Spinal cord (tissue), 10 donors: ENCODE data around the gene AUTS2. TPM values are rescaled to one million over a fixed set of nuclear protein-coding genes. Genes with fewer than 3 reads are reported as not detected.

Source experiments
- DNase-seq, 6 donors: peaks; one replicate each; pipeline versions ENCODE4 v3.0.0 to v3.0.0-alpha.2; 2013 to 2015; ENCODE audit warnings: low spot score in 6 of 6, low read depth in 4 of 6
- H3K27ac ChIP-seq: one replicate; pipeline ENCODE4 v1.5.1; 2013; ENCODE audit warnings: low read depth, low read length, control low read depth
- H3K27me3 ChIP-seq: one replicate; pipeline ENCODE4 v1.6.1; 2013; ENCODE audit warnings: low read length; ENCODE audit not compliant: control insufficient read depth, insufficient read depth
- H3K36me3 ChIP-seq: one replicate; pipeline ENCODE4 v1.6.1; 2013; ENCODE audit warnings: low read length; ENCODE audit not compliant: control insufficient read depth, insufficient read depth
- H3K4me1 ChIP-seq: one replicate; pipeline ENCODE4 v1.6.1; 2013; ENCODE audit warnings: low read length; ENCODE audit not compliant: control insufficient read depth, insufficient read depth
- H3K4me3 ChIP-seq: one replicate; pipeline ENCODE4 v1.5.1; 2013; ENCODE audit warnings: low read depth, low read length, control low read depth
- H3K9me3 ChIP-seq: one replicate; pipeline ENCODE4 v1.6.1; 2013; ENCODE audit warnings: low read length; ENCODE audit not compliant: control insufficient read depth, insufficient read depth
- WGBS: methylation state at CpG from one replicate; pipeline ENCODE4 v1.1.5; 2013; ENCODE audit warnings: missing lambda C conversion rate; ENCODE audit not compliant: insufficient coverage; 5-methylcytosine and 5-hydroxymethylcytosine counted together
- polyA plus RNA-seq, 2 donors: library from polyadenylated mRNA; unstranded; fragments of 120-200 nt; gene quantifications; one replicate each; pipeline ENCODE4 v1.2.1, GENCODE V29; 2013; ENCODE audit not compliant: insufficient read length in 2 of 2
- total RNA-seq, 2 donors: library from RNA; depleted of rRNA in 1 of 2; stranded (reverse); fragments of 120-200 nt in 1 of 2; fragments of >200 nt in 1 of 2; gene quantifications; one replicate each; pipeline versions ENCODE4 v1.2.3 to v1.2.4, GENCODE V29; 2013 to 2014
- donor health status: healthy.

The AUTS2 gene
- total and polyA plus RNA-seq, 4 donors, result 56.2 to 214 (median 135) TPM

- H3K27me3 ChIP-seq, result no peaks in the 10 kb centered on the region
- H3K27ac ChIP-seq, result no peak overlapping the region
- no peak for DNase-seq
- H3K4me1 ChIP-seq, result no peaks in the 10 kb centered on the region
- no CpG with 5 or more reads among the region's 1 CpG for WGBS
- H3K36me3 ChIP-seq, result no peaks in the 10 kb centered on the region
- H3K9me3 ChIP-seq, result no peaks in the 10 kb centered on the region
- no peak overlapping the region for H3K4me3 ChIP-seq
These were observed 13.1 kb upstream of the AUTS2 start for GRCh38 chr7:69585169-69585568.

DNA sequence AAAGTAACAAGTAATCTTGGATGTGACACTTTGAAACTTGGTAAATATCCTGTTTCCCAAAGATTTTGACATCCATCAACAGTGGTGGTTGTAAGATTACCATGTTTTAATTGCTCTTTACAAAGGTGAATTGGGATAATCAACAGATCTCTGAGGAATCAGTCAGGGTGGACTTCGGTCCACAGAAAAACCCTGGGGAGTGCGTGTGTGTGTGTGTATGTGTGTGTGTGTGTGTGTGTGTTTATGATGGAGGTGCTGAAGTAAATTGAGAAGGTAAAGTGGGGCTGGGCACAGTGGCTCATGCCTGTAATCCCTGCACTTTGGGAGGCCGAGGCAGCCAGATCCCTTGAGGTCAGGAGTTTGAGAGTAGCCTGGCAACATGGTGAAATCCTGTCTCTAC is 12.0 kb upstream of the AUTS2 start:
- no peaks in the 10 kb centered on the region for H3K27me3 ChIP-seq
- no peak overlapping the region for H3K4me3 ChIP-seq
- no peak overlapping the region for H3K27ac ChIP-seq
- DNase-seq, result no peak
- no peaks in the 10 kb centered on the region for H3K9me3 ChIP-seq
- WGBS, result 81% methylated on average over 3 of the region's 3 CpGs
- no peaks in the 10 kb centered on the region for H3K4me1 ChIP-seq
- H3K36me3 ChIP-seq, result no peaks in the 10 kb centered on the region

DNA sequence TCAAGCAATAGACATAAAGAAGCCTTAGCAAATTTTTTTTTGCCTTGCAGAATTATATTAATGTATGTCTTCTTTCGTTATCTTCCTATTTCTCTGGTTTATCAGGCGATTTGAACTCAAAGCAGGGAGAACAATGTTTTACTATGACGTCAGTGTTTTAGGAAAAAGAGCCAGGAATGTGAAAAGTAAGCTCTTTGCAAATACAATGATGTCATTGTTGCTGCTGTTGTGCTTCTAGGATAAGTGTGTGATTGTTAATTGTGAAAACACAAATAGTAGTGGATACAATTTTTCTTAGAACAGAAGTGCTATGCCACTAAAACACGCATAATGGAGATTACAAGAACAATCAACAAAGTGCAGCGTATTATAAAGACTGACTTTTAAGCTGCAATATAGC is 9.5 kb upstream of the AUTS2 start:
- peak in 1 of 6 donors; percentile 42 for DNase-seq
- no peaks in the 10 kb centered on the region for H3K9me3 ChIP-seq
- H3K4me1 ChIP-seq, result no peaks in the 10 kb centered on the region
- H3K4me3 ChIP-seq, result no peak overlapping the region
- WGBS, result 20% methylated on average over 1 of the region's 5 CpGs
- no peaks in the 10 kb centered on the region for H3K36me3 ChIP-seq
- H3K27me3 ChIP-seq, result no peaks in the 10 kb centered on the region
- H3K27ac ChIP-seq, result no peak overlapping the region

GRCh38 chr7:69591805-69592204 is 6.5 kb upstream of the AUTS2 start:
- Histone ChIP-seq H3K27ac (no peak overlapping the region), H3K4me3 (no peak overlapping the region), H3K4me1 (no peaks in the 10 kb centered on the region), H3K27me3 (no peaks in the 10 kb centered on the region), H3K9me3 (no peaks in the 10 kb centered on the region), H3K36me3 (no peaks in the 10 kb centered on the region)
- WGBS, result 89% methylated on average over 14 of the region's 14 CpGs
- no peak for DNase-seq

- H3K36me3 ChIP-seq, result no peaks in the 10 kb centered on the region
- no peak for DNase-seq
- no peaks in the 10 kb centered on the region for H3K27me3 ChIP-seq
- H3K4me3 ChIP-seq, result no peak overlapping the region
- WGBS, result no CpG with 5 or more reads among the region's 2 CpGs
- peaks cover 8% of the 10 kb centered on the region for H3K4me1 ChIP-seq
- no peaks in the 10 kb centered on the region for H3K9me3 ChIP-seq
- no peak overlapping the region for H3K27ac ChIP-seq
These were observed 4.8 kb upstream of the AUTS2 start for GRCh38 chr7:69593511-69593910.

GRCh38 chr7:69595415-69595814 is 2.9 kb upstream of the AUTS2 start:
- no peak for DNase-seq
- no peaks in the 10 kb centered on the region for H3K36me3 ChIP-seq
- peaks cover 14% of the 10 kb centered on the region for H3K4me1 ChIP-seq
- H3K4me3 ChIP-seq, result no peak overlapping the region
- WGBS, result no CpG with 5 or more reads among the region's 1 CpG
- H3K27ac ChIP-seq, result no peak overlapping the region
- no peaks in the 10 kb centered on the region for H3K9me3 ChIP-seq
- H3K27me3 ChIP-seq, result no peaks in the 10 kb centered on the region

DNA sequence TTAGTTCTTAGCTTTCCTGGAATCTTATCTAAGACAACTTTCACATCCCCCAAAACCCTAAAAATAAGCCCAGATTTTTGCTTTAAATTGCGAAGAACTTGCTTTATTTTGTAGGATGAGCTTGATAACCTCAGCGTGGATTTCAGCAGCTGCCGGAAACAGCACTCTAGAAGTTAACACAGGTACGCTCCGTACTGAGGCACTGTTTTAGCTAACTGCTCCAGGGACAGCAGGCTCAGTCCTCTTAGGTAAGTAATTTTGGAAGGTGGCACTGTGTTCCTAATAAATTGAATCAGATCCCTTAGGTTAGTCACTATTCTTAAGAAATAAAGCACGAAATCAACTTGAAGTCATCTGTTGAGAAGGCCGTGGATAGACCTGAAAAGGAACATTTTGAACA is 2.2 kb upstream of the AUTS2 start:
- DNase-seq, result no peak
- 73% methylated on average over 2 of the region's 7 CpGs for WGBS

DNA sequence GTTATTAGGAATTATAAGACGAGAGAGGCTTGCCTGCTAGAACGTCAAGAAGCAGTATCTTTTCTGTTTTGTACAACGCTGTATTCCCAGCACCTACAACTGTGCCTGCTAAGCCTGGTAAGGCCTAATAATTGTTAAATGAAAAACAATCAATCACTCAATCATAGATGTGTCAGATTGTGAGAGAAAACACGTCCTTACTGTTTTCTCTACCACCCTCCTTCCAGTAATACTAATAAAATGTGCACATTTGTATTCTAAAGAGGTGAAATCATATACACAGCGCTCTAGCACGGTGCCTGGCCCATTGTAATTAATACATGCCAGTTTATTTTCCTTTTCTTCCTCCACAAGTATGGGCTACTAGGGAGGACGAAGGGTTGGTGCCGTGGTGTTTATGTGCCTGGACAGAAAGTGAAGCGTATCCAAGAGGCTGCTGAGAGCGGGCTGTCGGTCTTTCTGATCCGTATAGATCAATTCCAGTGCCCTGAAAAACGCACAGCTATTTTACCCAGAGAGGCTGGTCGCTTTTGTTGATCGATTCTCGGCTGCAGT is 1.5 kb upstream of the AUTS2 start:
- 17% methylated on average over 5 of the region's 16 CpGs for WGBS
- DNase-seq, result peak in 1 of 6 donors; percentile 41

More for the DNA sequence above, 2.2 kb upstream of the AUTS2 start:
- Histone ChIP-seq H3K27ac (no peak overlapping the region), H3K36me3 (no peaks in the 10 kb centered on the region), H3K4me1 (peaks cover 18% of the 10 kb centered on the region), H3K4me3 (no peak overlapping the region), H3K9me3 (no peaks in the 10 kb centered on the region), H3K27me3 (no peaks in the 10 kb centered on the region)

GRCh38 chr7:69597278-69598076 is 798 bp upstream of the AUTS2 start:
- WGBS, result under 1% methylated on average over 58 of the region's 78 CpGs
- Histone ChIP-seq H3K36me3 (no peaks in the 10 kb centered on the region), H3K4me3 (peak overlapping the region; percentile 62), H3K27me3 (no peaks in the 10 kb centered on the region), H3K27ac (peak overlapping the region; percentile 57), H3K9me3 (no peaks in the 10 kb centered on the region), H3K4me1 (peaks cover 19% of the 10 kb centered on the region)
- DNase-seq, result no peak

More for the DNA sequence above, 1.5 kb upstream of the AUTS2 start:
- Histone ChIP-seq H3K9me3 (no peaks in the 10 kb centered on the region), H3K4me1 (peaks cover 19% of the 10 kb centered on the region), H3K27ac (peak overlapping the region; percentile 57), H3K27me3 (no peaks in the 10 kb centered on the region), H3K4me3 (peak overlapping the region; percentile 62), H3K36me3 (no peaks in the 10 kb centered on the region)
